Fibroblast of mammary gland (primary cell): ENCODE measurements around the gene FDXACB1.

Experiments
- DNase-seq: peaks from one replicate; pipeline ENCODE4 v3.0.0-alpha.2; 2010; ENCODE audit warnings: low read depth
- H3K4me3 ChIP-seq: 2 replicates; pipeline ENCODE4 v1.5.1; 2011; ENCODE audit warnings: low read depth, mild to moderate bottlenecking, low read length, moderate library complexity; ENCODE audit not compliant: control insufficient read depth
- CTCF ChIP-seq: conservative IDR thresholded peaks from 2 replicates; pipeline ENCODE4 v1.5.1; 2011; ENCODE audit warnings: low read depth, low read length, inconsistent platforms; ENCODE audit not compliant: control insufficient read depth, insufficient read depth

The FDXACB1 gene

DNA sequence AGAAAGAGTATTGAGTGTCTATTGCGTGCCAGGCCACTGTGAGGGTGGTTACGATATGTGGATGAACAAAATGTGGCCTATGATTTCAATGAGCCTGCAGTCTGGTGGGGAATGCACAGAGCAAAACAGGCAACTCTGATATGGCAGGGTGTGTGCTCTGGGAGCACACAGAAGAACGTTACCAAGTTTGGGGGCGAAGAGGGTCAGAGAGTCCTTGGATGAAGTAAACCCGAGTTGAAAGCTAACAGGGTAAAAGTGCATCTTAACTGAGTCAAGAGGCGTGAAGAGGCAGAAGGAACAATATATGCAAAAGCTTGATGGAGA lies 634 bp upstream of the FDXACB1 start:
- no peak for TF ChIP-seq CTCF
- H3K4me3 ChIP-seq, result peak overlapping the region; percentile 88

GRCh38 chr11:111878385-111878848 lies 548 bp downstream of the FDXACB1 start:
- TF ChIP-seq CTCF, result no peak
- DNase-seq, result peak; percentile 36
- peak overlapping the region; percentile 88 for H3K4me3 ChIP-seq

More for the DNA sequence above, 634 bp upstream of the FDXACB1 start:
- no peak for DNase-seq

DNA sequence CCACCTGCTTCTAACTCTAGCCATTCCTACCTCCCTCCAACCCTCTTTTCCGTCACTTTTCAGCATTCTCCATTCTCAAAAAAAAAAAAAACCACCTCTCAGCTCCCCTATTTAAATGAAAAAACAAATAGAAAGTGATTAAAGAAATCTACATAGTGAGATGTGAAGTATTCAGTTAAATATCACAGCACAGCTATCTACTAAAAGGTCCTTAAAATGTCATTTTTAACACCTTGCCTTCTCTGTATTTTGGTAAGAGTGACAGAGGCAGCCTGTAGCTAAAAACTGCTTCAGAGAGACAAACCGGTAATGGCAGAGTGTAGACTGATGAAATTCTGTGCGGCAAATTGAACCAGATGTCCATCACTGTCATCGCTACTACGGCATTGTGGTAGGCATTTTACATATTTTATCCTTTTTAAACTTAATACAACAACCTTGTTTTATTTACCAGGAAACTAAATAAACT lies 7.2 kb downstream of the FDXACB1 start:
- peak overlapping the region; percentile 70 for H3K4me3 ChIP-seq
- no peak for DNase-seq
- no peak for TF ChIP-seq CTCF

- peak; percentile 42 for TF ChIP-seq CTCF
- DNase-seq, result peak; percentile 82
- peak within 1 kb of the TSS; percentile 70 for H3K4me3 ChIP-seq
These were observed 7.9 kb downstream of the FDXACB1 start, which contains the start of gene ALG9 for GRCh38 chr11:111870886-111871692. Gene ALG9 (minus strand): TSS chr11:111871581. CDS start chr11:111871482, 99 bp downstream.

DNA sequence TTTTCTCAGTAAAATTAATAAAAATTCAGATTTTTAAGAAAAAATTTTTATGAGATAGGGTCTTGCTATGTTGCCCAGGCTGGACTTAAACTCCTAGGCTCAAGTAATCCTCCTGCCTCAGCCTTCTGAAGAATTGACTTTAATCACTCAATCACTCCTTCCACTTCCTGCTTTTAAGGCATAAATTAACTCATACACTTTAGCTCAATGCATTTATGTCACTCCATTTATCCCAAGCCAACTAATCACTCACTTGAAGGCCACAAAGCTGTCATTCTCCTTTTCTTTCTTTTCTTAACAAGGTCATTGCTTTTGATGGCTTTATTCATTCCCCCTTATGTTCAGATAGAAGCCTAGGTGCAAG lies 8.5 kb downstream of the FDXACB1 start:
- peak overlapping the region; percentile 70 for H3K4me3 ChIP-seq
- TF ChIP-seq CTCF, result no peak
- no peak for DNase-seq

DNA sequence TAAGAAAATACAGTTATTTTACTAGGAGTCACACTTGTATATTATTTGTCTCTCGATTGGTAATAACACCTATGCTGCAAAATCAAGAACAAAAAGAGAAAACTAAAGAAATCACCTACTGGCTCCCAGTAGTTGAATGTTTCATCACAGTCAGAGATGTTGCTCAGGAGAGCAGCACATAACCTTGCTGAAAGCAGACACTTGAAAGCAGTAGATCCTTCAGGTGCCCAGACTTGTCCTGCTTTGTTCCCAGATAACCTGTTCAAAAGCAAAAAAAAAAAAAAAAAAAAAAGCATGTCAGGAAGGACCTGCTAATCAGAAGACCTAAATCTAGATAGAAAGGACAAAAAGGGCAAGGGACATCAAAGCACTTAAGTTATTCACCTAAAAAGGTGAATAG lies 8.9 kb downstream of the FDXACB1 start:
- no peak for DNase-seq
- H3K4me3 ChIP-seq, result no peak overlapping the region
- TF ChIP-seq CTCF, result no peak
